HG02885 (cell line): ENCODE measurements around the gene CLASRP.

Source experiments
- ATAC-seq: cut with Tn5 transposase; IDR thresholded peaks from one replicate; pipeline ENCODE4 v1.9.1; 2021; ENCODE audit warnings: mild to moderate bottlenecking; ENCODE audit not compliant: unreplicated experiment, poor library complexity

The CLASRP gene

GRCh38 chr19:45059258-45059965, 20.6 kb downstream of the CLASRP start:
- no peak for ATAC-seq

- no peak for ATAC-seq
Observed at GRCh38 chr19:45061965-45062364, 23.1 kb downstream of the CLASRP start.

- no peak for ATAC-seq
Observed at GRCh38 chr19:45063851-45064801, 25.3 kb downstream of the CLASRP start.

GRCh38 chr19:45066921-45067661, 28.2 kb downstream of the CLASRP start:
- no peak for ATAC-seq

DNA sequence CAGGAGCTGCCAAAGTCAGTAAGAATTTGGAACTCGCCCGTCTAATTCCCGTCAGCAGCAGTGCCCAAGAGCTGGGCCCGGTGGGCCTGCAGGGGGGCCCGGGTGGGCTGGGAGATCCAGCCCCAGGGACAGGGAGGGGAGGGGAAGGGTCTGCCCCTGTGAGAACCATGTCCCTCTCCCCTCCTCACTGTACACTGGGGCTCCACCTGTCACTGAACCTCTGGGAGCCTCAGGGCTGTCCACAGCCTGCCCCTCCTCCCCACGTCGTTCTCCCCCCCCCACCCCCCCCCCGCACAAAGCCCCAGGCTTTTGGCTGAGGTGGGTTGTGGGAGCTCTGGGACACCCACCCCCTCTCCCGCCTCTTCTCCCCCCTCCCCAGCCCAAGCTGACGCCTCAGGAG, 29.2 kb downstream of the CLASRP start:
- no peak for ATAC-seq

DNA sequence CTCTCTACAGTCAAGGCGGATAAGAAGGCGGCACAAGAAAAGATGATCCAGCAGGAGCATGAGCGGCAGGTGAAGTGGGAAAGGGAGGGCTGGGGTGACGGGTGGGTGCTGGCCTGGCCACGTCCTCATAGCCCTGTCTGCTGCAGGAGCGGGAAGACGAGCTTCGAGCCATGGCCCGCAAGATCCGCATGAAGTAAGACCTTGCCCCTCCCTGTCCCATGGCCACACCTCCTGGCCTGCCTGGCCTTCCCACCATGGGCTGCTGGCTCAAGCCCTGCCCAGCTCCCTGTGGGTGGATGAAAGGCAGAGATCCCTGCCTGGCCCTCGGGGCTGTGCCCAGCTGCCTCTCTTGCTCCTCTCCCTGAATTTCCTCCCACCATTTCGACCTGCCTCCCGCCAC, 30.2 kb downstream of the CLASRP start:
- no peak for ATAC-seq

DNA sequence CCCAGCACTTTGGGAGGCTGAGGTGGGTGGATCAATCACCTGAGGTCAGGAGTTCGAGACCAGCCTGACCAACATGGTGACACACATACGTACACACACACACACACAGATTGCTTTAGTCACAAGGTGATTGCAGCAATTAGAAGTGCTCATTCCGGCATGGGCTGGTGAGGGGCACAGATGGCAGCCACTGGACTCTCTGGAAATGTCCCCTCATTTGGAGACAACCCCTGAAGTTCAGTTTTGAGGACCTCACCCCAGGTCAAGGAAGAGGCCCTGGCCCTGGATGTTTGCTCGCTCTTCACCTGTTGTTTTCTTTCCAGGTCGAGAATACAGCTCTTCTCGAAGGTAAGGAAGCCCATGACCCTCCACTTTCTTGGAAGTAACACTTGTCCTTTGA, 31.4 kb downstream of the CLASRP start:
- no peak for ATAC-seq

DNA sequence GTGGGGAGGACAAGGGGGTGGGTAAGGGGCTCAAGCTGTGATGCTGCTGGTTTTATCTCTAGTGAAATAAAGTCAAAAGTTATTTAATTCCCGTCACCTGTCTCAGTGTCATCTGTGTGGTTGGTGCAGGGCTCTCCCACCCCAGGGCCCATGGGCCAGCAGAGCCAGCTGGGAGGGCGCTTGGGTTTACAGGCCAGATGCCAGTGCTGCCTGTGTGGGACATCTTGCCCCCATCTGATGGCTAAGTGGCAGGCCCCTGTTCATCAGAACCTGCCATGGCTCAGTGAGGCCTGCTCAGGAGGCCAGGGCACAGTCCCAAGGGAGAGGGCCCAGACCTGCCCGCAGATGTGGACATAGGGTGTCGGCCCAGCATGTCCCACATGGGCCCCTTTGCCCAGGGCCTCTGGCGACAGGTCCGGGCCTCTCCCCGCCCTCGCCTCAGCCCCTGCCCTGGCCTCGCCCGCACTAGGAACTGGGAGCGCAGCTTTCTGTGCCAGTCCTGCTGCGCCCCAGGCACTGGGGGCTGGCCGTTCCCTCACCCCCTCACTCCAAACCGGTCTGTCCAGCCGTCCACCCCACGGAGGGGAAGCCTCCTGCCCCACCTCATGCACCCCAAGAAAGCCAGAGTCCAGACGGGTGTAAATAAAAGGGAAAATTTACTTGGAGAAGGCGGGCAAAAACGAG, 32.2 kb downstream of the CLASRP start:
- no peak for ATAC-seq

DNA sequence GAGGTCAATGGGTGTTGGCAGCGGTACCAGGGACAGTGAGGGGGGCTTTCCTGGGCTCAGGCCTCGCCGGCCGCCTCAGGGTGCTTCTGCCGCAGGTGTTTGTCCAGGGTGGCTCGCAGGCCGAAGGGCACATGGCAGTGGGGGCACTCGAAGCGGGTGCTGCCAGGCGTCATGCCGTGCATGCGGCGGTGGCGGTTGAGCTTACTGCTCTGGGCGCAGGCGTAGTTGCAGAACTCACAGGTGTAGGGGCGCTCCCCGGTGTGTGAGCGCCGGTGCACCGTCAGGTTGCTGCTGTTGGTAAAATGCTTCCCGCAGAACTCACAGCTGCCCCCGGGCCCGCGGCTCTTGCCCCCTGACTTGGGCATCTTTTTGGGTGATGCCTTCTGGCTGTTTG, 32.7 kb downstream of the CLASRP start:
- no peak for ATAC-seq

DNA sequence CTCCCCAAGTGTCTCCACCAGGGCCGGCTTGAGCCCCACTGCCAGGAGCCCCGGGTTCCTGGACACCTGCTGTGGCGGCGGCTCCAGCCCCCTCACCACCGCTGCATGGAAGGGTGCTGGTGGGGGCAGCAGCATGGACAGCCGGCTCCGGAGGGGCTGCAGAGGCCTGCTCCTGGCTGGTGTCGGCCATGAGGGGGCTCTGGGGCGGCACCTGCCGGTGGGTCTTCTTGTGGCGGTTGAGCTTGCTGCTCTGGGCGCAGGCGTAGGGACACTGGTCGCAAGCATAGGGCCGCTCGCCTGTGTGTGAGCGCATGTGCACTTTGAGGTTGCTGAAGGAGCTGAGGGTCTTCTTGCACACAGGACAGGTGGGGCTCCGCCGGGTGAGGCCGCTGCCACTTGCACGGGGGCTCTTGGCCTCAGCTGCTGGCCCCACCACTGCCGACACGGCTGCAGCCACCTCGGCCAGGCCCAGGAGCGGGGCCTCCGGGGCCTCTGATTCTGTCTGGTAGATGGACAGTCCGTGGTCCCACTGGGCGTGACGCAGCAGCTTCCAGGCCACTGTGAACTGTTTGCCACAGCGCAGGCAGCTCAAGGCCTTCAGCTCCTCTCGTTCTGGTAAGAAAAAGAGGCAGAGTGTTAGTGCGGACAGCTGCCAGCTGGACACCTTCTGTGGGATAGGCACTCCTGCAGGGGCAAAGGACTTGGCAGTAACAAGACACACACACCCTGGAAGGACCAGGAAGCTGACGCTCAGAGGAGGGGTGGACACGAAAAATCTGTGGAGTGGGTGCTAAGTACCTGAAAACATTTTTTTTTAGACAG, 33.3 kb downstream of the CLASRP start:
- no peak for ATAC-seq

DNA sequence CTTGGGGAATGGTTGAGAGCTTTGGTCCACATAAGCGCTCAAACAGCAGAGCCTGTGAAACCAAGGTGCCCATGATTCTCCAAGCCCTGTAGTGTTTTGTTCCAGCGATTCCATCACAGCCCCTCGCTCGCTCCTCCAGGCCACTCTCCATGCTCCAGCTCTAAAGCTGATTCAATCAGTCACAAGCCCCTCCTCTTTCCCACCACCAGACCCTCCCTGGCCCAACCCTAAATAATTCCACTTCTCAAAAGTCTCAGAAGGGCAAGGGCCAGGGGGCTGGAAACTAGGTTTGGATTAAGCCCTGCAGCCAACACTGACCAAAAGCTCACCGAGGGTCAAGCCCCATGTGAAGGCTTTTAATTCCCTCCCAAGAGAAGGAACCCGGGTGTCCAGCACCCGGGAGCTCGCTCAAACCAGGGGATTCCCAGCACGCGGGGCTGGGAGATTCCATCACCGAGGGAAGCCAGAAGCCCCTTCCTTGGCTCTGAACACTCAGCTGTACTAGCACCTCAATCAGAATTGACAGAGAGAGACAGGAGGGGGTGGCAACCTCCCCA, 36.0 kb downstream of the CLASRP start:
- no peak for ATAC-seq

GRCh38 chr19:45075301-45076028, 36.6 kb downstream of the CLASRP start:
- ATAC-seq, result peak; percentile 57

DNA sequence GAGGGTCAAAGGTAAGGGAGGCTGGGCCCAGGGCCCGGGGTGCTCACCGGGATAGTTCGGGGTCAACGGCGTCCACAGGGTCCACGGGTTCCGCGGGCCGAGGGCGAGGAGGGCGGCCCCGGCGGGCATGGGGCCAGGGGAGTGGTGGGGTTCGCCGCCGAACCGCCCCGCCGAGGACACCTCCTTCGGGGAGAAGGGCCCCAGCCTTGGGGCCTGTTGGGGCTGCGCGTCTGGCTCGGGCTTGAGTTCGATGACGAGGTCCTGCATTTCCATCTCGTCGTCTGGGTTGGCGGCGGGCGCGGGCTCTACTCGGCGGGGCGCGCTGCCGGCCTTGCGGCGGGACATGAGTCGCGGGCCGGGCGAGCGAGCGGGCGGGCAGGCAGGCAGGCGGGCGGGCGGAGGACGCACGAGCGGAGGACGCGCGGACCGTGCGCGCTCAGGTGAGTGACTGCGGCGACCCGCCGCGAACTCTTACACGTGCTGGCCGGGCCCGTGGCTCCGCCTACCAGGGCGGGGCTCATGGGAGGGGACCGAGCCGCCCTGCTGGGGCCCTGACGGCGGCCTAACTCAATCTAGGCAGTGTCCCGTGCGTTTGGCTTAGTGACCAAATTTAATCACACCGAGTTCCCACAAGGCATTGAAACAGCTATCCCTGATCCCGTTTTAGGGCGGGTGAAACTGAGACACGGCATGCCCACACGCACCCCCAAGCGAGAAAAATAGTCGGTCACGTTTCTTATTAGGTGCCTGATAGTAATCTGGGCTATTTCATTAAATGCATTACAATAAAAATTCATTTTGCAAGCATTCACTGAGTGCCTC, 37.4 kb downstream of the CLASRP start, which contains the start of gene ZNF296:
Gene ZNF296, minus strand, starts transcription at position 450 of the 822 bp plus-strand sequence. Its CDS starts 105 bp downstream, at position 345.
- ATAC-seq, result peak; percentile 60

DNA sequence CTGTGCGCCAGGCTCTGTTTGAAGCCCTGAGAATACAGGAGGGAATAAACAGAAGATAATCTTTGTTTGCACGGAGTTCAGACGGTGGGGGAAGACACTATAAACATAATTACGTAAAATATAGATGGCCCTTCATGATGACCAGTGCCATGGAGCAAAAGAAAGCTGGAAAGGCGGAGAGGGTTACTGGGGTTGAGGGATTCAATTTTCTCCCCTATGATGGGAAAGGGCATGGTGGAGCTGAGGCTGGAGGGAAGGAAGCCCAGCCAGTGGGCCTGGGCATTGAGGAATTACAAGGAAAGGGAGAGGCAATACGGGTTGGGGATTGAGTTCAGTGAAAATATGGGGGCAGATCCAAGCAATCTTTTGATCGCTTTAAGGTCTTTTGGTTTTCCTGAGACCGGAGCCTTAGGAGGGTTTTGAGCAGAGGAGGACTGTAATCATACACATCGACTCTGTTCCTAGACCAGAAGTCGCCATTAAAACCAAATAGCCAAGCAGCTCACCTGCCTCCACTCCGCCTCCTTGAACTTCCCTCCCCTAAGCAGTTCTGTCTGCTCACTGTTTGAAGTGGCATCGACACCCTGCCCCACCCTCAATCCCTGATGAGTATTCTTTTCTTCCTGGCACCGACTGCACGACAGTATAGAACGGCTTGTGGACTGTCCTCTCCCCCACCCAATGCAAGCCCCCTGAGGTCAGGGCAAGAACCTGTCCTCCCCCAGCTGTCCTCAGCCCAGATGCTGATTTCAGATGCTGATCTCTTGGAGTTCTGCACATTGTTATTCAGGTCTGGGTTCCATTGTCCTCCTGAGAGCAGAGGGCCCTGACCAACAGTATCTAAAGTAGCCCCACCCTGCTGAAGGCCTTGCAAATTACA, 38.2 kb downstream of the CLASRP start:
- ATAC-seq, result no peak

DNA sequence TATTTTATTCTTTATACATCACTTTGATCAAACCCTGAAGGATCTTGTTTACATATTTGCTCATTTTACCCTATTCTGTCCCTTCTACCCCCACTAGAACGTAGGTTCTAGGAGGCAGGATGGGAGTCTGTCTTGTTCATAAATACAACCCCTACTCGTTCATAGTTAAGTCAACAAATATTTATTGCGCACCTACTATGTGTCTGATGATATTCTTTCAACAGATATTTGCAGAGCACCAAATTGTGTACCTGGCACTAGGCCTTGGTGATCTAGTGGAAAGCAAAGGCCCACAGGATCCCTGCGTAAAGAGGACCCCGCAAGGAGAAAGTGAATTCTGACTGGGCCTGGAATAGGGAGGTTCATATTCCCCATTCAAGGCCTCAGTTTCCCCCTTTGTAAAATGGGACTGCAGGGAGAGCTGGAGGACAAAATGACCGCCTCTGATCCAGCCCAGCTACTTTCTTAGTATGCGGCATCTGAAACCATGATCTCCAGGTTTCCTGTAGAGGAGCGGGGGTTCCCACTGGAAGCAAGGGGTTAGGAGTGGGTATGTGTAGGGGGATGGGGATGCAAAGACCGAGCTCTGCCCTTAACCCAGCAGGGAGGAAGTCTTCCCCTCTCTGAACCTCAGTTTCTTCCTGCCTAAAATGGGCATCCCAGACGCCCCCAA, 39.7 kb downstream of the CLASRP start:
- peak; percentile 0 for ATAC-seq
